Glomerular endothelial cell (primary cell): ENCODE results near the gene PEPD. TPM values are rescaled to one million over a fixed set of nuclear protein-coding genes. Genes with fewer than 3 reads are reported as not detected.
"Not testable (repeated sequence)": the region's sequence is repeated elsewhere in the genome, so short reads cannot be mapped to it uniquely, and the experiment has no call there.

Experiments
- DNase-seq: peaks from one replicate; pipeline ENCODE4 v3.0.0-alpha.2; 2011; ENCODE audit warnings: low read depth, low spot score; ENCODE audit errors: extremely low read depth
- total RNA-seq: library from RNA; depleted of rRNA; stranded (reverse); fragments of >200 nt; gene quantifications from 2 replicates; pipeline ENCODE4 v1.2.3, GENCODE V29; 2015

The PEPD gene
- total RNA-seq = 93.1 and 110 TPM in 2 replicates

DNA sequence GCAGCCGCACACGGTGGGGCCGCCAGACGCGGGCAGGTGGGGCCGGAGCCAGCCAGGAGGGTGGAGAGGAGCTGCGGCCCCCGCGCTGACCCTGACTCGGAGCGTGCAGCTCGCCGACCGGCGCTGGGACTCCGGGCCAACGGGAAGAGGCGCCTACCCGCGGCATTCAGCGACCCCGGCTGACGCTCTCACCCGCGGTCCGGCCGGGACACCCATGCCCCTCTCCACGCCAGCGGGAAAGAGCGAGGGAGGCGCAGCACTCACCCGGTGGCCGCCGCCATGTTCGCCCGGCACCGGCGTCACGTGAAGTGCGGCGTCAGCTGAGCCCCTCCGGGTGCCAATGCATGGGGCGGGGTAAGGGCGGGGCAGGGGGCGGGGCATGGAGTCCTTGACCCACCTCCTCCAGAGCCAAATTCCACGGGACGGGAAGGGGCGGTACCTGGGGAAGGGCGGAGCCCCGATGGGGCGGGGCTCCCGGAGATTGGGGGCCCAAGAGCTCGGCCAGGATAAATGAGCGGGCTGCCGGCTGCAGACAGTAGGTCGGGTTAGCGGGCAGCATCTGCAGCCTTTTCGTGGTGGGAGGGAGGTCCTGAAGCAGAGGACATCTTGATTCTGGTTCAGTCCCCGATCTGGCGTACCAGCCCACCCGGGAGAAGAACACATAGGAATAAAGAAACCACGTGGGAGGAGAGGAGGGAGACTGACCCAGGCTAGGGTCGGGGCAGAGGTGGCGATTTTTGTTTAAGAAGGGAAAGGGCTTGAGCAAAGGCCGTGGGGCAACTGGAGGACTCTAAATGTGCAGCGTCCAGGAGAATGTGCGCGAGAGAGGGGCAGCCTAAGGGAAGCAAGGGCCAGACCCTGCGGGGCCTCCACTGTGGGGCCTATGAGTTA is at the start of gene PEPD:
Gene PEPD, minus strand, starts transcription at position 312 of the 891 bp plus-strand sequence. Its CDS starts 31 bp downstream, at position 281.
- DNase-seq = peak; percentile 12

DNA sequence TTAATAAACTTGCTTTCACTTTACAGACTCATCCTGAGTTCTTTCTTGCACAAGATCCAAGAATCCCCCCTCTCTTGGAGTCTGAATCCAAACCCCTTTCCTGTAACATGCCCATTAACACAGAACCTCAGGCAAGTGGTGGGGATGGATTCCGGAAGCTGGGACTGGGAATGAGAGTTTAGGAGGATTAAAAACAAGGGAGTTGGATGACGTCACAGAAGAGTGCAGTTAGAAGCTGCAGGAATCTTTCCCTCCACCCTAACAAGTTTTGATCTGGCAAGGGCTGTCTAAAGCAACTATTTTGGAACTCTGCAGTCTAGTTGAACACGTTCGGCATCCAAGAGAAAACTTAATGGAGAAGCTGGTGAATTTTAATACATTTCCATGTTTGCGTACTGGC is 48.2 kb upstream of the PEPD start:
- DNase-seq = no peak

DNA sequence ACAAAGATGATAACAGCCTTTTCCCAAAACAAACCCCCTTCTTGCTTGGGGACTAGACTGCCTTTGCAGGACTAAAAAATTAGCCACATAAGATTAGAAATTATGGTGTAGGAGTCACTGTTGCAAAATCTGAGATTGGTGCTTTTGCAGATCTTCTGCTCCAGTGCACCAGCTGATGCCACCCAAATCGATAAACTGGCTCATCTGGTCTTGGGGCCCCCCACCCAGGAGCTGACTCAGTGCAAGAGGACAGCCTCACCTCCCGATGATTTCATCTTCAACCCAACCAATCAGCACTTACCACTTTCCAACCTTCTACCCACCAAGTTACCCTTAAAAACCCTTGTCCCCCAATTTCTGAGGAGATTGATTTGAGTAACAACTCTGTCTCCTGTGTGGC is 47.1 kb upstream of the PEPD start:
- DNase-seq = no peak

DNA sequence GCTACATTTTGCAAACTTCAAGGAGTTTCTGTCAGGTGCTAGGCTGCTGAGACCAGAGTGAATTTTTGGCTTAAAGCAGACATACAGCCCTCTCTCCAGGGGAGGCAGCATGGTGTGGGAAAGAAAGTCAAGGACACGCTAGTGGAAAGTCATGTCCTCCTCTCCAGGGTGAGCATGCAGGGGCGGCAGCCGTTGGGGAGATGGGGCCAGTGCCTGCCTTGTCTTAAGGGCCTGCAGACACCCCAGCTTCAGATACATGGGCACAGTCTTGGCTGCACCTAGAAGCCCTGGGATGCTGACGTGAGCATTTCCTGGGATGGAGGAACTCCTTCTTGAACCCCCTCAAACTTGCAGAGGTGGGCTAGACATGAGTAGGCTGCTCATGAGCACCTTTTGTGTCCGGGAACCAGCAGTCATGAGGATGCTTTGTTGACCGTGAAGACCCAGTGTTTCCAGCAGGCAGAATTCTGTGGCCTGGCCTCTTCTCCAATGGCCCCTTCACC is 43.3 kb upstream of the PEPD start:
- DNase-seq = no peak

DNA sequence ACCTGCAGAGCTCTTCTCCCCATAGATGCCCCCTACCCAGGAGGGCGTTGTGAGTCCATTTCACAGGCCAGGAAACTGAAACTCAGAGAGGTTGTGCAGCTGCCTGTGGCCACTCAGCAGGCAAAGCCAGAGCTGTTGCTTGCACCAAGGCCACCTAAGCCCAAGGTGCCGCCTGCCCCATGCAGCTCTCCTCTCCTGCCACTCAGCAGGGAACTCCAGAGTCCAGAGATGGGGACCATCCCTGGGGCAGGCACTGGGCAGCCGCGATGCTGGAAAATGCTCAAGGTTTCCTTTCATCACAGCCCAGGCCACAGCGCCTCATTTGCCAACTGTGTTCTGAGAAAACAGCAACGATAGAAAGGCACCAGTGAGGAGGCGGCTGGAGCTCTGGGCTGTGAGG is 41.0 kb upstream of the PEPD start:
- DNase-seq = no peak

DNA sequence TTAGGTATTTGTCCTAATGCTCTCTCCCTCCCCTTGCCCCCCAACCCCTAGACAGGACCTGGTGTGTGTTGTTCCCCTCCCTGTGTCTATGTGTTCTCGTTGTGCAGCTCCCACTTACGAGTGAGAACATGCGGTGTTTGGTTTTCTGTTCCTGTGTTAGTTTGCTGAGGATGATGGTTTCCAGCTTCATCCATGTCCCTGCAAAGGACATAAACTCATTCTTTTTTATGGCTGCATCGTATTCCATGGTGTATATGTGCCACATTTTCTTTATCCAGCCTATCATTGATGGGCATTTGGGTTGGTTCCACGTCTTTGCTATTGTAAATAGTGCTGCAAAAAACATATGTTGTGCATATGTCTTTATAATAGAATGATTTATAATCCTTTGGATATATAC is 40.1 kb upstream of the PEPD start:
- DNase-seq = not testable (repeated sequence)

DNA sequence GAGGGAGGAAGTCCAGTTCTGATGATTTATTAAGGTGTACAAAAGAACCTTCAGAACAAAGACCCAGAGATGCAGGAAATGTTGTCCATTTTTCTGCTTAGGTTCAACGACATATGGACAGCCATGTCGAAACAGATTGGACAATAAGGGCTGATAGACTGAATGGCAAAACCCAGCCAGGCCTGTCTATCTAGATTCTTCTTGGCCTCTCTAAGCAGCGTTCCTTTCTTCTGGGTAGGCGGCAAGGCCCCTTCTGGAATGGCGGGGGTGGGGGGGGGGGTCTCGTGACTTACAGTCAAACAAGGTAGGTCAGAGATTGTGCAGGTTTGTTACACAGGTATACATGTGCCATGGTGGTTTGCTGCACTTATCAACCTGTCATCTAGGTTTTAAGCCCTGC is 39.7 kb upstream of the PEPD start:
- no peak for DNase-seq

DNA sequence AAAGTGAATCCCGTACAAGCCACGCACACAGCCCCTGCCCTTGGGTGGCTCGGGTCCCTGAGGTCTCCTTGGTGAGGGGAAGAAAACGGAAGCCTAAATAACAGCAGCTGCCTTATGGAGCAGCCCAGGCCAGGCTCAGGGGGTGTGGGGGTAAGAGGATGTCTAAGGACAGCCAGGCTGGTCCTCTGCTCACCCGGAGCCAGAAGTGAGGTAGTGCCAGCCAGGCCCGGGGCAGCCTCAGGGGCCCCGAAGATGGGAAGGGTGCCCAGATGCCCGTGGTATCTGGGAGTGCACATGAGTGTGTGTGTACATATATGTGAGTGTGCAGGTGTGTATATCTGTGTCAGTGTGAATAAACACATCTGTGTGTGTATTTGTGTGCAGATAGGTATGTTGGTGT is 38.4 kb upstream of the PEPD start:
- no peak for DNase-seq

DNA sequence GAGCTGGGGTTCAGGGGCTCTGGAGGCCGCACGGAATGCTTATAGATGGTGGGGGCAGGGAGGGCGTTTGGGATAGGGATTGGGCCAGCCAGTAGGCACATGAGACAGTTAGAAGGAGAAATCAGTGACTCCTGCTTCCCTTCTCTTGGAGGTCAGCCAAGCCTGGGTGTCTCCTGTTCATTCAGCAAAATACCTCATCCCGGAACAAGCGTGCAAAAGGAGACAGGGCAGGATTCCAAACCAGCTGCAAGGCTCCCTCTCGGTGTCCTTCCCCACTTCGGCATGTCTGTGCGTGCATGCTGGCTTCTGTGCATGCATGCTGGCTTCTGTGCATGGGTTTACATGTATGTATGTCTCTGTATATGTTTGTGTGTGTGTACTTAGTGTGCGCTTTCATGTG is 37.3 kb upstream of the PEPD start:
- DNase-seq = no peak

DNA sequence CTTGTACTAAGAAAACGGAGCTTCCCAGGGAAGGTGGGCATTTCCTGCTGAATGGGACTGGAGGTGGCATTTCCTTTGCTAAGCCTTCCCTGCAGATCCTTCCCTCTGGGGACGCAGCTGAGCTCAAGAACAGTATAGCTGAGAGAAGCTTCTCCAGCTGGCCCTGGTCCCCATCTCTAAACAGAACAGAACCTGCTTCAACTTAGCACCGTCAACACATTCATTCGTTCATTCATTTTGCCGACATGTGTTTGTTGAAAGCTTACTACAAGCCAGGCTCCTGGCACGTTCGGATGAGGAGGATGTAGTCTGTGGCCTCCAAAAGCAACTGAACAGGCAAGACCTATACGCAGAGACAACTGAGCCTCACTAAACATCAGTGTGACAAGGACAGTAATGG is 36.6 kb upstream of the PEPD start:
- no peak for DNase-seq

DNA sequence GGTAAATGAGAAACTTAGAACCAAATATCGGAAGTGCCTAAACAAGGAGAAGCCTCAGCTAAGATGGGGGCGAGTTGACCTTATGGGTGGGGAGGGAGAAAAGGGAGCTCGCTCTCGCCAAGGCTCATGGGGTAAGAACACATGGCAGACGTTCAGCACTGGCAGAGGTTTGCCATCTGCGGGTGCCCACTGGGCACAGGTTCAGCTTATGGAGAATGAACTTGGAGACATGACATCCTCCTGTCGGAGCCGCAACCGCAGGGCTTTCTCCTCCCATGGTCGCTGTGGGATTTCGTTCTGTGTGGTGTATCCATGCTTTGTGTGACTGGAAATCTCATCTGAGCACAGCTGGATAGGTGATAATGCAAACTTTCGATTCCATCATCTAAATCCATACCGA is 36.1 kb upstream of the PEPD start:
- DNase-seq = no peak

DNA sequence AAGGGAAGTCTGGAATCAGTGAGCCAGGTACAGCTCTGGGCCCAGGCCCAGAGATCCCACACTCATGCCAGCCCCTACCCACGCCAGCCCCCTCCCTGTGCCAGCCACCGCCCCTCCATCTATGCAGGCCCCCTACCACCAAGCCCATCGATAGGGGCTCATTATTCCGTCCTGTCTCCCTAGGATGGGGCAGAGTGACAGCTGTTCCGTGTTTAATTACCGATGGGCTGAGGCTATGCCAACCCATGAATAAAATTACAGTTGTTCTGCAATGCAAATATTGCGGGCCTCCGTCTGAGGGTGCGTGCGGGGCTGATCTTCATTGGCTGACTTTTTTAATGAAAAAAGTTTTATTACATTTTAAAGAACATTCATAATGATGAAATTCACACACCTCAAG is 35.6 kb upstream of the PEPD start:
- no peak for DNase-seq

DNA sequence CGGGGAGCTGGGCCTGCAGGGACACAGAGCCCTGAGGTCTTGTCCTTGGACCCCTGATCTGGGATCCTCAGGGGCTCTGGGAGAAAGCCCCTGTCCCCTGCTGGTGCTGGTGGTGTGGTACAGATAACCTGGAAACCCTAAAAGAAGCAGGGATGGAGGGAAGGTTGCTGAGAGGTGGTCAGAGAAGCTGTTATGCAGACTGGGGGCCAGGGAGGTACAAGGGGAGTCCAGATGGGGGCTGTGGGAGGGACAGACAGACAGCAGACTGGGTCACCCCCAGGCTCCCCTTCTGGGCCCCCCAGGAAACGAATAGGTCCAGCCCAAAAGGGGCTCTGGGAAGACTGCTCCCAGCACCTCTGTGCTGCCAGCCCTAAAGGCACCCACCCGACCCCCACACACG is 34.7 kb upstream of the PEPD start:
- no peak for DNase-seq

DNA sequence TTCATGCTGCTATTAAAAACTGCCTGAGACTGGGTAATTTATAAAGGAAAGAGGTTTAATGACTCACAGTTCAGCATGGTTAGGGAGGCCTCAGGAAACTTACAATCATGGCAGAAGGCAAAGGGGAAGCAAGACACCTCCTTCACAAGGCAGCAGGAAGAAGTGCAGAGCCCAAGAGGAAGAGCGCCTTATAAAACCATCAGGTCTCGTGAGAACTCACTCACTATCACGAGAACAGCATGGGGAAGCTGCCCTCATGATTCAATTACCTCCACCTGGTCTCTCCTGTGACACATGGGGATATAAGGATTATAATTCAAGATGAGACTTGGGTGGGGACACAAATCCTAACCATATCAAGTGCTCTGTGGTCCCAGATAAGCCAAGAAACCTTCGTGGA is 34.1 kb upstream of the PEPD start:
- DNase-seq = not testable (repeated sequence)

DNA sequence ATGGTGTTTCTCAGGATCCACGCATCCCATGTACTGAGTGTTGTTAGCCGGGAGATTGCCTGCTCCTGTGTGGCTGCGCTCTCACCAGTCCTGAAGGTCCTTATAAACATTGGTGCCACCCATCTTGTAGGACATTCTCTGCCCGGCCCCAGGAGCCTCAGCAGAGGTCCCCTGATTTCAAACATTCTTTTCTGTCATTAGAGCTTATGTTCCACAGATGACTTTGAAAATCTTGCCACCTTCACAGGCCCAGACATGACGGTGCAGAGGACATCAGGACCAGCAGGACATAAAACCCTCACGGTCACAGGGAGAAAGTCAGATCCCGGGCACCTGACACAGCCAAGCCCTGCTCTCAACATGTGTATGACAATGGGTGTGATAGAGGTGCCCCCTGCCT is 33.2 kb upstream of the PEPD start:
- no peak for DNase-seq

DNA sequence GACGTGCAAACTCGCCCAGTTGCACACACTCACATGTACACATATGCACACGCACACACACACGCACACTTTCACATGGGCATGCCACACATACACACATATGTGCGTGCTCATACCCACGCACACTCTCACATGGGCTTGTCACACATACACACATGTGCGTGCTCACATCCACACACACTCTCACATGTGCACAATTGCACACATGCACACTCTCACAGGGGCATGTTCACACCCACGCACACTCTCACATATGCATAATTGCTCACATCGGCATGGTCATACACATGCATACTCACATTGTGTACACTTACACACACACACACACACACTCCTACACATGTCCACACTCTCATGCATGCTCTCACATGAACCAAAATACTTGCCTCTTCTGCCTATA is 32.8 kb upstream of the PEPD start:
- DNase-seq = no peak

DNA sequence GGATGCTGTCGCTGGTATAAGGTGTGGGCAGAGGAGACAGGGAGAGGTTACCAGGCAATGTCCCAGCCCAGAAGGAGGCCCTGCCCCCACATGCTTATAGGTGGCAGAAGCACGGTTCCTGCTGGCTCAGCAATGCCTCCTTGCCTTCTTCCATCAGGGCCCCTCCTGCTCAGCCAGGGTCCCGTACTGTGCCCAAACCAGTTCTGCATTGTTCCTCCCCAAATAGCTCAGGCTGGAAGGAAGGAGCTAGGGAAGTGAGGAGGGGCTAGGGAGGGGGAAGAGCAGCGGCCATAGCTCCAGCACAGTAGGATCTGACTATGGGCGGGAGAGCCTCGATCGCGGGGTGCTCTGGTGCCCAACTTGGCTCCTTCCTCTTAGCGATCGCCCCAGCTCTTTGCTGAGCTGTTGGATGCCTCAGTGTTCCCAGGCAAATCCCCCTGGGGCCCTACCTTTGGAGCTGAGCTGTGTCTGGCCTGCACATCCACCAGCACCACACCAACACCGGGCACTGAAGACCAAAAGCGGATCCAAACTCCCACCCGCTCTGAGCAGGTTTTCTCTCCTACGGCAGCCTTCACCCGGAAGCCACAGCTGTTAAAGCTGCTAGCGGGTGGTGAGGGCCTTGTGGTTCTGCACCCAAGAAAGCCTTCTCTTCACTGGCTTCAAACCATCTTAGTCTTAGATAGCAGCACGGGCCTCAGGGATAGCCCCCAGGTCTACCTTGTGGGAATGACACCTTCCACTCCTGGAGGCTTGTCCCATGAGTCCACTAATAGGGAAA is 32.1 kb upstream of the PEPD start:
- DNase-seq = no peak

DNA sequence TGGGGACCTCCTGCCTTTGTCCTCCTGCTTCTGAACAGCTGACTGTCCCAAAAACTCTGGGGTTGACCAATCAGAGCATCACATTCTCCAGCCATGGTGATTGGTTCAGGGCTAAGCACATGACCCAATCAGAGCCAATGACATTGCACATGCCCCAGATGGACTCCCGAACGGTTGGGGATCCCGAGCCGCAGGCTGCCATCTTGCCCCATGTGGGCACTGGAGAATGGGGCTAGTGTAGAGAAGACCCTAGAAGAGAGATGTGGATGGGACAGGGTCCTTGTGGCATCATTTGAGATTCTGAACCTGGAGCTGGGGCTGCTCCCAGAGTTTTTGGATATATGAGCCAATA is 31.3 kb upstream of the PEPD start:
- DNase-seq = no peak

DNA sequence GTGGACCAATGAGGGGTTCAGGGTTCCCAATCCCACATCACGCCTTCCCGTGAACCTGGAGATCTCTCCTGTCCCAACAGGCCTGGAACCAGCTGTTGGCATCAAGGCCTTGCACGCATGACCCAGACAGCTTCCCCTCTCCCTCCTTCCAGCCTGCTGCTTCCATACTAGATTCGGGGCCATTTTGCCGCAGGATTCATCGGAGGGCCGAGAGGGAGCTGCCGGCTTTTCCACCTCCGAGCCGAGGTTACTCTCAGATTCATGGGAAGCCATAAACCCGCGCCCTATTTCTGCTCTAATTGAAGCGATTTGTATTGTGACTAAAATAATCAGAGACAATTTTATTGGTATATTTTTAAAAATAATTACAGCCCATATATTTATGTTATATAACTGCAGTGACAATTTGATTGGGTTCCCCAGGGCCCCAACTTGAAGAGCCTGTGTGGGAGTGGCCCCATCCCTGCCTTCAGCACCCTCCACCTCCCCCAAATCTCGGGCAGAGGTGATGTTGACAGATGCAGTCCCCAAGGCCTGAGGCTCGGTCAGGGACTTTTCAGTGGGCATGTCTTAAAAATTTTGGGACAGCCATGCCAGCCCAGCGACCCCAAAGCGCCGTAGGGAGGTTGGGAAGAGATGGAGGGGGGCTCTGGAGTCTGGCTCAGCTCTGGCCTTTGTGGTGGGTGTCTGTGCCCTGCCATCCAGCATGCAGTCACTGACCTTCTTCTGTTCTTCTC is 30.8 kb upstream of the PEPD start:
- no peak for DNase-seq

DNA sequence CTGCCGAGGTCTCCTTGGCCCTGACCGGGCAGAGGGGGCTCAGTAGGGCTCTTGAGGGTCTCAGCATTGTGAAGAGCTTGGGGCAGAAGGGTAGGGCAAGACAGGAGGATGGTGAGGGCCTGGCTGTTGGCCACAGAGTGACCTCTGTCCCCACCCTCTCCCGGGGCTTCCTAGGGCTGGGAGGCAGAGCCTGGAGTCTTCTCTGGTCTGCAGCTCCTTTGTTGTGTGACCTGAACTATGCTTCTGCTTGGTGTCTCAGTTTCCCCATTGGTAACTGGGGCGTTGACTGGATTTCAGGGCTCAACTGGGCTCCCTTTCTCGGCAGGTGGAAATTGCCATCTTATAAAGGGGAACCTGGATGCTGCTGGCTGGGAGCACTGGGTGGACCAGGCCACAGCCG is 30.1 kb upstream of the PEPD start:
- DNase-seq = no peak

DNA sequence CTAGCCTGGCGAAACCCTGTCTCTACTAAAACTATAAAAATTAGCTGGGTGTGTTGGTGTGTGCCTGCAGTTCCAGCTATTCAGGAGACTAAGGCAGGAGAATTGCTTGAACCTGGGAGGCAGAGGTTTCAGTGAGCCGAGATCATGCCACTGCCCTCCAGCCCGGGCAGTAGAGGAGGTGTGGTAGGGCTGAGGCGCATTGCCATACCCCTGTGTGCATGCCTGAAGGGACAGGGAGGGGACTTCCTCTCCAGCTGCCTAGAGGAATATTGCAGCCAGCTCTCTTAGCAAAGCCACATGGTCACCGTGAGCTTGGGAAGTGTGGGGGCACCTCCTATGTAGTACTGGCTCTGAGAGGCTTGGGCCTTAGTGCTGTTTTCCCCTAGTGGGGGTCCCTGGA is 29.2 kb upstream of the PEPD start:
- DNase-seq = no peak
